Left lung (tissue), 10 donors: ENCODE results near the gene FAM107B. TPM values are rescaled to one million over a fixed set of nuclear protein-coding genes. Genes with fewer than 3 reads are reported as not detected.
A peak's percentile ranks its signal among the peaks of the same experiment; 100 is the strongest.

Experiments
- ATAC-seq: fragments of 200-7000 bp; cut with Tn5 transposase; one replicate; pipeline ENCODE4 v1.9.1; 2020; ENCODE audit warnings: moderate library complexity
- DNase-seq, 4 donors: peaks; one replicate each; pipeline ENCODE4 v3.0.0-alpha.2; 2013 to 2020
- H3K27ac ChIP-seq, 2 donors: fragments of 200-600 bp; sonication (generic) in 1 of 2; one replicate each; pipeline versions ENCODE4 v1.5.0 to v1.8.0; 2020 to 2021
- H3K27me3 ChIP-seq, 2 donors: fragments of 200-600 bp; sonication (generic) in 1 of 2; one replicate each; pipeline versions ENCODE4 v1.5.0 to v1.8.0; 2020 to 2021
- H3K36me3 ChIP-seq, 2 donors: fragments of 200-600 bp; sonication (generic) in 1 of 2; one replicate each; pipeline versions ENCODE4 v1.5.0 to v1.8.0; 2020 to 2021
- H3K4me1 ChIP-seq, 2 donors: fragments of 200-600 bp; one replicate each; pipeline ENCODE4 v1.8.0; 2021
- H3K4me3 ChIP-seq, 2 donors: fragments of 200-600 bp; sonication (generic) in 1 of 2; one replicate each; pipeline versions ENCODE4 v1.5.0 to v1.8.0; 2020 to 2021; ENCODE audit warnings: mild to moderate bottlenecking in 1 of 2
- H3K9me3 ChIP-seq, 2 donors: fragments of 200-600 bp; sonication (generic) in 1 of 2; one replicate each; pipeline versions ENCODE4 v1.5.0 to v1.8.0; 2020 to 2021
- CTCF ChIP-seq, 2 donors: fragments of 200-600 bp; sonication (generic) in 1 of 2; IDR thresholded peaks; one replicate each; pipeline versions ENCODE4 v1.5.0 to v1.8.0; 2021; ENCODE audit warnings: antibody characterized with exemption in 2 of 2
- intact Hi-C, 2 donors: fragments of 100-400 bp; cut with DNase I; formaldehyde crosslinking; loops; one replicate each; pipeline versions ENCODE4 v1.11.2 to v1.14.2; 2022
- polyA plus RNA-seq, 6 donors: library from polyadenylated mRNA; unstranded; fragments of 120-200 nt; gene quantifications; one replicate each; pipeline ENCODE4 v1.2.1, GENCODE V29; 2013; ENCODE audit not compliant: insufficient read length in 6 of 6
- total RNA-seq, 2 donors: library from RNA; stranded (reverse); fragmentation: NEBNext Ultra II Directional; extraction: Animal tissue kit (Norgen Biotek cat#: 25700); gene quantifications; one replicate each; pipeline ENCODE4 v1.2.1, GENCODE V29; 2021
- donor health status: DM: no; HTN: yes; CAD: no.
- donor health status: DM: no; HTN: no; CAD: no.

FAM107B gene
- total and polyA plus RNA-seq, 8 donors = 66.2 to 93.6 (median 83.0) TPM

DNA sequence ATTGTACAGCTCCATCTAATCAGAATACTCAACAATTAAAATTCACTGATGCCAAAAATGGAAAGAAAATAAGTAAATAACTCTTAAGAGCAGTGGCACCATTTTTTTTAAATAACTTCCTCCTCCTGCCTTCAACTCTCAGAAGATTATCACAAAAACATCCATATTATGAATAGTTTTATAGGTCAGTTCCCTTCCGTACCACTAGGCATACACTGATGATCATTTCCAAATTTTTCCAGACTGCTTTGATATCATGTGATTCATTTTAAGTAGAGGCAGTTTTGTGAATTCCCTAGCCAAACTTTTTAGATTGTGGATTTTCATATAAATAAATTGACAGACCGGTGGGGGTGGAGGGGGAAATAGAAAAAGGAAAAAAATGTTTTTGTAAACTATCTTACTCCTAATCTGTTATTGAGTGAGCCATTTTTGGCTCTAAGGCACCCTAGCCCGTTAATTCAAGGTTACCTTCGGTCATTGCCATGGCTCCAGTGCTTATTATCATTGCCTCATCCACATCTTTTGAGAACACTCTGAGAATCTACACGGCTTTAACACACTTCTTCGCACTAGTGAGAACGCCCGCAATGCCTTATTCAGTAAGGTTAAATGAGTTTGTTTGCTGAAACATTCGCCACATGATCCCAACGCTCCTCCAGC, 1.0 kb downstream of the FAM107B start:
- no peak for TF ChIP-seq CTCF (IDR thresholded peaks at IDR 0.05)
- DNase-seq (no peak), ATAC-seq (peak; percentile 29)
- Histone ChIP-seq H3K4me1 (peaks cover 2% of the 10 kb centered on the region in 2 donors), H3K27me3 (no peaks in the 10 kb centered on the region), H3K9me3 (no peaks in the 10 kb centered on the region), H3K36me3 (no peaks in the 10 kb centered on the region), H3K27ac (no peak overlapping the region), H3K4me3 (no peak overlapping the region)
- intact Hi-C loops = no loop called here

DNA sequence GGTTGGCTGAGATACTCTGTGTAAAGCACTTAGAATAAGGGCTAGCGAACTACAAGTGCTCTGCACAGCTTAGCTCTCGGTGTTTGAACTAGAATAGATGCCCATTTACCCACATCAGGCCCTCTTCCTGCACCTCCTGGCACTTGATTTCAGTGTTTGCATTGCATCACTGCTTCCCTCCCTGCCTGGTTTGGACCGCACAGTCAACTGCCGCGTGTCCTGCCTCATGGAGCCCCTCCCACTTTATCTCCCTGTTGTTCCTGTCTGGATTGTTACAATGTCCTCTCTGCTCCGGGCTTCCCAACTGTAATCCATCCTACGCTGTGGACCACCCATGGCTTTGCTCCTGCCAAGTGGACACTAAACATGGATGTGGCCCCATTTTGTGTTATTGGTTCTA, 2.3 kb downstream of the FAM107B start:
- no peak for DNase-seq
- no peak for TF ChIP-seq CTCF (IDR thresholded peaks at IDR 0.05)
- H3K27me3 ChIP-seq = no peaks in the 10 kb centered on the region
- H3K27ac ChIP-seq = no peak overlapping the region
- no peaks in the 10 kb centered on the region for H3K9me3 ChIP-seq
- H3K4me1 ChIP-seq = no peaks in the 10 kb centered on the region
- ATAC-seq = peak; percentile 52
- intact Hi-C loops = no loop called here
- no peaks in the 10 kb centered on the region for H3K36me3 ChIP-seq
- H3K4me3 ChIP-seq = no peak overlapping the region

DNA sequence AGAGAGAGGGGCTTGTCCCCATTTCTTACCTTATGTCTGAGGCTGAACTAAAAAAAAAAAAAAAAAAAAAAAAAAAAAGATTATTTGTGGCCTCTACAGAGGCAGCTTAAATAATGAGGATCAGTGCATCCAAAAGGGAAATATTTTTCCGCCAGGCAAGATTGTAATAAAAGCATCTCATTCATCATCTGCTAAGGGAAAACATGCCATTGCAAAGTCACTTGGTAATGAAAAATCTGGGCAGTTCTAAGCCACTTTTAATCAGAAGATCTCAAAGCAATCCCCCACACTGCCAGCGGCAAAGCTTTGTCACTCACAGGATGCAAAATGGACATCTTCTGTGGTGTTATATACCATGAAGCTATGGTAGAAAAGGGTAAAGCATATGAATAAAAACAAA, 3.8 kb downstream of the FAM107B start:
- no peak for TF ChIP-seq CTCF (IDR thresholded peaks at IDR 0.05)
- H3K9me3 ChIP-seq = no peaks in the 10 kb centered on the region
- intact Hi-C loops = no loop called here
- no peak for DNase-seq
- no peak overlapping the region for H3K27ac ChIP-seq
- H3K4me3 ChIP-seq = no peak overlapping the region
- H3K27me3 ChIP-seq = no peaks in the 10 kb centered on the region
- no peaks in the 10 kb centered on the region for H3K4me1 ChIP-seq
- ATAC-seq = no peak
- no peaks in the 10 kb centered on the region for H3K36me3 ChIP-seq

GRCh38 chr10:14761372-14761771, 13.3 kb downstream of the FAM107B start:
- no peak for TF ChIP-seq CTCF (IDR thresholded peaks at IDR 0.05)
- intact Hi-C loops = no loop called here
- H3K4me3 ChIP-seq = no peak overlapping the region
- H3K27ac ChIP-seq = no peak overlapping the region
- H3K9me3 ChIP-seq = no peaks in the 10 kb centered on the region
- no peaks in the 10 kb centered on the region for H3K27me3 ChIP-seq
- ATAC-seq (no peak), DNase-seq (no peak)
- no peaks in the 10 kb centered on the region for H3K36me3 ChIP-seq
- peaks cover 0 to 4% of the 10 kb centered on the region in 2 donors for H3K4me1 ChIP-seq

DNA sequence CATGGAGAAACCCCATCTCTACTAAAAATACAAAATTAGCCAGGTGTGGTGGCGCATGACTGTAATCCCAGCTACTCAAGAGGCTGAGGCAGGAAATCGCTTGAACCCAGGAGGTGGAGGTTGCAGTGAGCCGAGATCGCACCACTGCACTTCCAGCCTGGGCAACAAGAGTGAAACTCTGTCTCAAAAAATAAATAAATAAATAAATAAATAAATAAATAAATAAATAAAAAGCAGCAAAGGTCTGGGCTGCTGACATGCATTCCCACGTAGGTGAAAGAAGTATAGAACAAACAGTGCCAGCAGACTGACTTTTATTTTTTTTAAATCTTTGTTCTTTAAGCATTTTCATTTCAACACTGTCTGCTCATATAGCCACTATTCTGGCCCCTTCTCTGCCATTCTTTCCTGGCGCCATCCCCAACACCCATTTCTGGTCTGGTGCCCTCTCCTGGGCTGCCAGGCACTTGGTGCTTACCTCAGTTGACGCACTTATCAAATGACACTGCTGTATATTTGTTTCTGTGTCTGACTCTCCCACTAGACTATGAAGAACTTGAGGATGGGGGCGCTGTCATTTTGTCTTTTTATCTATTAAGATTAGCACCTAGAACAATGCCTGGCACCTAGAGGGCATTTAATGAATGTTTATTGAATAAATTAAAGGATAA, 15.6 kb downstream of the FAM107B start:
- intact Hi-C loops = no loop called here

More for the DNA sequence above, 15.6 kb downstream of the FAM107B start:
- Histone ChIP-seq H3K9me3 (no peaks in the 10 kb centered on the region), H3K36me3 (no peaks in the 10 kb centered on the region), H3K27me3 (no peaks in the 10 kb centered on the region), H3K4me1 (peaks cover 0 to 4% of the 10 kb centered on the region in 2 donors), H3K4me3 (no peak overlapping the region), H3K27ac (no peak overlapping the region)
- TF ChIP-seq CTCF (IDR thresholded peaks at IDR 0.05) = no peak
- ATAC-seq = no peak
- DNase-seq = no peak
